Measurements from ENCODE around the gene SP110.

DNA sequence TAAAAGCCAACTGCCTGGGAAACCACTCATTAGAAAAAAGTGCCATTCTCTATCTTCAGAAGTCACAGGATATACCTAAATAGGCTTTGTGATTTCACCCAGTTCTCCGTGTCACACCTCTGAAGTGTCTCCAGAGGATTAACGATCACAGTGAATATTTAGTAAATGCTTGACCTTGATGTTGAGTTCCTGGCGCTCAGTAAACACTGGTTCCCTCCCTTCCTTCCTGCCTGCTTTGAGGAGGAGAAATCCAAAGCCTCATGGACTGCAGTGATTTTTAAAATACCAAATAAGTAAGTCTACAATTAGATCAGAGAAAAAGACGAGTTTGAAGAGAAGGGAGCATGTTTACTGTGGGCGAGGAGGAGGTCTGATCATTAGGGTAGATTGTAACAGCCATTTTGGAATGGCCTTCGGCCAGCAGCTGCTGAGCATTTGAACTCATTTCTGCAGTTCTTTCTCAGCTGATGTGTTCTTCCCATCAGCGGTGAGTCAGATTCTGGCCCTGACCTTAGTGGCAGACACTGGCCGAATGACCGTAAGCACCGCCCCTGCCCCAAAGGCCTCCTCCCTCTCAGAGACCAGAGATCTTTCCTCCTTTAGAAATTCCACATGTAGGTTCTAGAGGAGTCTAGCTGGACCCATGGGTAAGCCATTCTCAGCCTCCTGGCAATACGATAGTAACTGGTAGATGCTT lies 89.0 kb downstream of the SP110 start:
- TF ChIP-seq ZNF292 (tag by site-specific recombination; IDR thresholded peaks at IDR 0.05; ENCODE audit: borderline replicate concordance, low read depth) (no peak), RBAK (tag by site-specific recombination; IDR thresholded peaks at IDR 0.05) (no peak), SALL2 (tag by site-specific recombination; IDR thresholded peaks at IDR 0.05; ENCODE audit: borderline replicate concordance) (no peak), ZNF48 (tag by site-specific recombination; IDR thresholded peaks at IDR 0.05) (no peak), ZNF521 (tag by site-specific recombination; IDR thresholded peaks at IDR 0.05) (no peak), ZBTB7A (tag by site-specific recombination; IDR thresholded peaks at IDR 0.05; ENCODE audit: low read depth) (no peak), ZFP3 (tag by site-specific recombination; IDR thresholded peaks at IDR 0.05; ENCODE audit: low read depth) (no peak)
- TF ChIP-seq, protein P1, sequence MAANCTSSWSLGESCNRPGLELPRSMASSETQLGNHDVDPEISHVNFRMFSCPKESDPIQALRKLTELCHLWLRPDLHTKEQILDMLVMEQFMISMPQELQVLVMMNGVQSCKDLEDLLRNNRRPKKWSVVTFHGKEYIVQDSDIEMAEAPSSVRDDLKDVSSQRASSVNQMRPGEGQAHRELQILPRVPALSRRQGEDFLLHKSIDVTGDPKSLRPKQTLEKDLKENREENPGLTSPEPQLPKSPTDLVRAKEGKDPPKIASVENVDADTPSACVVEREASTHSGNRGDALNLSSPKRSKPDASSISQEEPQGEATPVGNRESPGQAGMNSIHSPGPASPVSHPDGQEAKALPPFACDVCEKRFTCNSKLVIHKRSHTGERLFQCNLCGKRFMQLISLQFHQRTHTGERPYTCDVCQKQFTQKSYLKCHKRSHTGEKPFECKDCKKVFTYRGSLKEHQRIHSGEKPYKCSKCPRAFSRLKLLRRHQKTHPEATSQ (tag by site-specific recombination; IDR thresholded peaks at IDR 0.05), result no peak
- TF ChIP-seq, protein P2, sequence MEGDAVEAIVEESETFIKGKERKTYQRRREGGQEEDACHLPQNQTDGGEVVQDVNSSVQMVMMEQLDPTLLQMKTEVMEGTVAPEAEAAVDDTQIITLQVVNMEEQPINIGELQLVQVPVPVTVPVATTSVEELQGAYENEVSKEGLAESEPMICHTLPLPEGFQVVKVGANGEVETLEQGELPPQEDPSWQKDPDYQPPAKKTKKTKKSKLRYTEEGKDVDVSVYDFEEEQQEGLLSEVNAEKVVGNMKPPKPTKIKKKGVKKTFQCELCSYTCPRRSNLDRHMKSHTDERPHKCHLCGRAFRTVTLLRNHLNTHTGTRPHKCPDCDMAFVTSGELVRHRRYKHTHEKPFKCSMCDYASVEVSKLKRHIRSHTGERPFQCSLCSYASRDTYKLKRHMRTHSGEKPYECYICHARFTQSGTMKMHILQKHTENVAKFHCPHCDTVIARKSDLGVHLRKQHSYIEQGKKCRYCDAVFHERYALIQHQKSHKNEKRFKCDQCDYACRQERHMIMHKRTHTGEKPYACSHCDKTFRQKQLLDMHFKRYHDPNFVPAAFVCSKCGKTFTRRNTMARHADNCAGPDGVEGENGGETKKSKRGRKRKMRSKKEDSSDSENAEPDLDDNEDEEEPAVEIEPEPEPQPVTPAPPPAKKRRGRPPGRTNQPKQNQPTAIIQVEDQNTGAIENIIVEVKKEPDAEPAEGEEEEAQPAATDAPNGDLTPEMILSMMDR (tag by site-specific recombination; IDR thresholded peaks at IDR 0.05), result no peak

Data from HEK293 (cell line).